Spleen (tissue), 11 donors: Measurements from ENCODE around the gene HOXA6. TPM values are rescaled to one million over a fixed set of nuclear protein-coding genes. Genes with fewer than 3 reads are reported as not detected.

Source experiments
- DNase-seq: peaks from one replicate; pipeline ENCODE4 v3.0.0-alpha.2; 2020
- H3K27ac ChIP-seq, 8 donors: fragments of 200-600 bp; sonication (generic) in 7 of 8; 1 replicate in 4 of 8; 2 replicates in 4 of 8; pipeline versions ENCODE4 v1.5.0 to v1.8.0; 2016 to 2021; ENCODE audit warnings: inconsistent platforms in 4 of 8, mild to moderate bottlenecking in 4 of 8, moderate library complexity in 1 of 8
- H3K27me3 ChIP-seq, 7 donors: fragments of 200-600 bp; sonication (generic) in 6 of 7; replicated peaks in 1 of 7; 1 replicate in 4 of 7; 2 replicates in 3 of 7; pipeline versions ENCODE4 v1.5.0 to v1.8.0; 2016 to 2021; ENCODE audit warnings: inconsistent platforms in 3 of 7, mild to moderate bottlenecking in 1 of 7
- H3K36me3 ChIP-seq, 6 donors: fragments of 200-600 bp; sonication (generic) in 5 of 6; 1 replicate in 4 of 6; 2 replicates in 2 of 6; pipeline versions ENCODE4 v1.5.0 to v1.8.0; 2016 to 2021; ENCODE audit warnings: inconsistent platforms in 2 of 6
- H3K4me1 ChIP-seq, 6 donors: fragments of 200-600 bp; sonication (generic) in 5 of 6; 1 replicate in 3 of 6; 2 replicates in 3 of 6; pipeline versions ENCODE4 v1.5.0 to v1.8.0; 2016 to 2021; ENCODE audit warnings: inconsistent platforms in 3 of 6
- H3K4me3 ChIP-seq, 8 donors: fragments of 200-600 bp; sonication (generic) in 7 of 8; 1 replicate in 4 of 8; 2 replicates in 4 of 8; pipeline versions ENCODE4 v1.5.0 to v1.8.0; 2016 to 2021; ENCODE audit warnings: inconsistent platforms in 4 of 8, mild to moderate bottlenecking in 4 of 8, moderate library complexity in 2 of 8
- H3K9me3 ChIP-seq, 8 donors: fragments of 200-600 bp; sonication (generic) in 7 of 8; 1 replicate in 4 of 8; 2 replicates in 4 of 8; pipeline versions ENCODE4 v1.5.0 to v1.8.0; 2016 to 2021; ENCODE audit warnings: inconsistent platforms in 4 of 8
- CTCF ChIP-seq, 11 experiments: fragments of 200-600 bp in 7 of 11; fragments of 450-650 bp in 4 of 11; sonication (generic) in 4 of 11; IDR thresholded peaks in 8 of 11; conservative IDR thresholded peaks in 3 of 11; 1 replicate in 7 of 11; 2 replicates in 4 of 11; pipeline versions ENCODE4 v1.4.0 to v1.8.0; 2016 to 2021; ENCODE audit warnings: antibody characterized with exemption in 11 of 11, inconsistent platforms in 4 of 11, mild to moderate bottlenecking in 1 of 11
- POLR2A ChIP-seq, 3 donors: fragments of 450-650 bp; IDR thresholded peaks; one replicate each; pipeline ENCODE4 v1.5.1; 2017; ENCODE audit warnings: antibody characterized with exemption in 3 of 3, mild to moderate bottlenecking in 1 of 3
- POLR2AphosphoS5 ChIP-seq, 3 donors: sonication (generic); formaldehyde crosslinking; IDR thresholded peaks; one replicate each; pipeline ENCODE4 v1.5.1; 2017; ENCODE audit warnings: antibody characterized with exemption in 3 of 3
- WGBS, 5 donors: extraction: QIAGEN DNeasy Blood & Tissue Kit in 3 of 5; methylation state at CpG; one replicate each; pipeline versions ENCODE4 v1.1.5 to v1.1.7; 2013 to 2018; 5-methylcytosine and 5-hydroxymethylcytosine counted together
- intact Hi-C: fragments of 100-400 bp; cut with DNase I; formaldehyde crosslinking; loops from one replicate; pipeline ENCODE4 v1.15.0; 2023; ENCODE audit warnings: low total_unique reads
- polyA plus RNA-seq, 3 donors: library from polyadenylated mRNA; stranded (reverse); fragments of 200-250 nt; gene quantifications; one replicate each; pipeline ENCODE4 v1.2.1, GENCODE V29; 2013
- total RNA-seq, 7 donors: library from RNA; depleted of rRNA in 3 of 7; stranded (reverse); fragments of >200 nt in 3 of 7; fragmentation: NEBNext Ultra II Directional in 4 of 7; extraction: Animal tissue kit (Norgen Biotek cat#: 25700) in 4 of 7; gene quantifications; one replicate each; pipeline versions ENCODE4 v1.1.0 to v1.2.1, GENCODE V29; 2016 to 2021
- donor health status: healthy with polysubstance abuse.
- donor health status: DM: no; HTN: no; CAD: no; lungs with moderate emphysema.
- donor health status: DM: no; HTN: no; CAD: no.
- donor health status: Bipolar disorder and iron deficiency.
- donor health status: healthy.
- donor health status: DM: no; HTN: no; CAD: no.
- donor health status: DM: yes; HTN: yes; CAD: no.

HOXA6 gene
- total and polyA plus RNA-seq, 10 donors = 0.26 to 2.0 (median 1.2) TPM; not detected in 2

- WGBS, 5 donors = 20 to 30% (median 23%) methylated on average over 34 to 35 of the region's 35 CpGs
- TF ChIP-seq POLR2A (IDR thresholded peaks at IDR 0.05) (no peak), POLR2AphosphoS5 (IDR thresholded peaks at IDR 0.05) (peak in 1 of 3 donors; percentile 31)
- peaks cover 14 to 100% (median 93%) of the 10 kb centered on the region in 7 donors for H3K27me3 ChIP-seq
- peaks cover 10 to 91% (median 58%) of the 10 kb centered on the region in 6 donors for H3K4me1 ChIP-seq
- no peaks in the 10 kb centered on the region for H3K36me3 ChIP-seq
- peaks cover 0 to 4% (median 0%) of the 10 kb centered on the region in 8 donors for H3K9me3 ChIP-seq
- no peak overlapping the region for H3K4me3 ChIP-seq
- DNase-seq = peak; percentile 69
- no peak overlapping the region for H3K27ac ChIP-seq
- intact Hi-C loops = no loop called here
Observed at GRCh38 chr7:27158436-27159265, 11.1 kb upstream of the HOXA6 start.

GRCh38 chr7:27157702-27158431 lies 10.3 kb upstream of the HOXA6 start:
- WGBS, 5 donors = 12 to 23% (median 14%) methylated on average over 30 of the region's 30 CpGs
- Histone ChIP-seq H3K9me3 (peaks cover 0 to 4% (median 0%) of the 10 kb centered on the region in 8 donors), H3K27ac (no peak overlapping the region), H3K36me3 (no peaks in the 10 kb centered on the region), H3K4me1 (peaks cover 10 to 86% (median 58%) of the 10 kb centered on the region in 6 donors), H3K4me3 (peak overlapping the region in 1 of 8 donors; percentile 7), H3K27me3 (peaks cover 19 to 100% (median 95%) of the 10 kb centered on the region in 7 donors)
- no peak for DNase-seq
- no peak for TF ChIP-seq CTCF (IDR thresholded peaks at IDR 0.05 in 8 of 11, conservative IDR thresholded peaks at IDR 0.05 in 3 of 11)
- intact Hi-C loops = no loop called here

GRCh38 chr7:27156916-27157701 lies 9.5 kb upstream of the HOXA6 start:
- TF ChIP-seq POLR2AphosphoS5 (IDR thresholded peaks at IDR 0.05) (no peak), POLR2A (IDR thresholded peaks at IDR 0.05) (no peak), CTCF (IDR thresholded peaks at IDR 0.05 in 8 of 11, conservative IDR thresholded peaks at IDR 0.05 in 3 of 11) (no peak)
- WGBS, 5 donors = 9 to 14% (median 11%) methylated on average over 19 to 30 of the region's 30 CpGs
- peak overlapping the region in 5 of 8 donors; percentile 70 to 82 (median 78) for H3K27ac ChIP-seq
- H3K4me1 ChIP-seq = peaks cover 13 to 92% (median 65%) of the 10 kb centered on the region in 6 donors
- H3K4me3 ChIP-seq = peak overlapping the region in 7 of 8 donors; percentile 16 to 67 (median 37)
- H3K36me3 ChIP-seq = no peaks in the 10 kb centered on the region
- H3K9me3 ChIP-seq = peaks cover 0 to 4% (median 0%) of the 10 kb centered on the region in 8 donors
- intact Hi-C loops = no loop called here
- peak; percentile 70 for DNase-seq
- peaks cover 22 to 100% (median 99%) of the 10 kb centered on the region in 7 donors for H3K27me3 ChIP-seq

- Histone ChIP-seq H3K27ac (peak within 1 kb of the TSS in 7 of 8 donors; percentile 47 to 82 (median 78)), H3K4me1 (peaks cover 14 to 92% (median 68%) of the 10 kb centered on the region in 6 donors), H3K36me3 (no peaks in the 10 kb centered on the region), H3K27me3 (peaks cover 24 to 100% (median 99%) of the 10 kb centered on the region in 7 donors), H3K9me3 (peaks cover 0 to 4% (median 0%) of the 10 kb centered on the region in 8 donors), H3K4me3 (peak within 1 kb of the TSS in 7 of 8 donors; percentile 24 to 67 (median 37))
- intact Hi-C loops = no loop called here
- TF ChIP-seq POLR2AphosphoS5 (IDR thresholded peaks at IDR 0.05) = peak; percentile 35 to 72 (median 62)
- no peak for TF ChIP-seq CTCF (IDR thresholded peaks at IDR 0.05 in 8 of 11, conservative IDR thresholded peaks at IDR 0.05 in 3 of 11)
- 1 to 3% (median 2%) methylated on average over 20 to 33 of the region's 33 CpGs for WGBS, 5 donors
- DNase-seq = peak; percentile 74
Observed at GRCh38 chr7:27156508-27156898, 8.9 kb upstream of the HOXA6 start, which contains the start of gene HOXA7. Gene HOXA7, minus strand, starts transcription at chr7:27156675. Its CDS starts 130 bp downstream, at chr7:27156545.
